GM23248 (cell line): ENCODE results near the gene PTPRT.

Experiments used
- EZH2 ChIP-seq: fragments of 200-600 bp; sonication (generic); IDR thresholded peaks from 2 replicates; pipeline ENCODE4 v1.6.1; 2018; ENCODE audit warnings: antibody characterized with exemption, mild to moderate bottlenecking; ENCODE audit not compliant: insufficient read depth, poor library complexity, severe bottlenecking
- EZH2phosphoT487 ChIP-seq: fragments of 200-600 bp; sonication (generic); IDR thresholded peaks from 2 replicates; pipeline ENCODE4 v1.6.1; 2018; ENCODE audit warnings: antibody characterized with exemption, moderate library complexity, mild to moderate bottlenecking, low read depth; ENCODE audit not compliant: insufficient read depth

DNA sequence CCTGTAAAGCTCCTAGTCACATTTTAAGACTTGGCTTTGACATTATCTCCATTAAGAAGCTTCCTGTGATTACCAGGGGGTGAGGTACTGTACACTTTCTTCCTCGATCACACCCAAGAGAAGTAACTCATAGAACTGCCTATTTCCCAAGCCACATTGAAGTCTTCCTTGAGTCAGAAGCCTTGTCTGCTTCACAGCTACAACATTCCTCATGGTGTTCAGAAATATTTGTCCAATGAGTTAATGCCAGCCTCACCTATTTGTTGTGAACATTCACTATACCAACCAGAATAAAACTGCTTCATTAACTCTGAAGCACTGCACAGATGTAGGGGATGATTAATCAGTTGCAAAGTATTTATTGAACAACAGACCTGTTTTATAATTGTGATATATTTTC is 622.3 kb downstream of the PTPRT start:
- TF ChIP-seq EZH2phosphoT487 (no peak), EZH2 (no peak)
